Left ventricle myocardium superior (tissue), 1 donor: Measurements from ENCODE around the gene PAPSS2. TPM values are rescaled to one million over a fixed set of nuclear protein-coding genes. Genes with fewer than 3 reads are reported as not detected.

ENCODE experiments used
- ATAC-seq: fragments of 200-7000 bp; cut with Tn5 transposase; one replicate; pipeline ENCODE4 v1.9.1; 2020; ENCODE audit warnings: mild to moderate bottlenecking, moderate library complexity
- DNase-seq: peaks from one replicate; pipeline ENCODE4 v3.0.0-alpha.2; 2020
- intact Hi-C: fragments of 100-400 bp; cut with micrococcal nuclease; formaldehyde crosslinking; loops from one replicate; pipeline ENCODE4 v1.11.0; 2022
- total RNA-seq: library from RNA; stranded (reverse); fragmentation: NEBNext Ultra II Directional; extraction: Animal tissue kit (Norgen Biotek cat#: 25700); gene quantifications from one replicate; pipeline ENCODE4 v1.2.1, GENCODE V29; 2021
- donor health status: DM: no; HTN: yes; CAD: no; lungs with severe emphysema.

PAPSS2 gene
- total RNA-seq, 1 donor from 2014 or later, result 11.8 TPM

DNA sequence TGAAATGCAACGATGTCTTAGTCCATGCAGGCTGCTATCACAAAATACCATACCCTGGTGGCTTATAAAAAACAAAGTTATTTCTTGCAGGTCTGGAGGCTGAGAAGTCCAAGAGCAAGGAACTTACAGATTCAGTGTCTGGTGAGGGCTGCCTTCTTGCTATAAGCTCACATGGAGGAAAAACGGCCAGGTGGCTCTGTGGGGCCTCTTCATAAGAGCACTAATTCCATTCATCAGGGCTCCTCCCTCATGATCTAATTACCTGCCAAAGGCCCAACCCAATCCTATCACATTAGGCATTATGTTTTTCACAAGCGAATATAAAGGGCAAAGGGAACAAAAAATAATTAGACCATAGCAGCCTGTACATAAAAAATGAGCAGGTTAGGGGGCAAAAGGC is 35.4 kb downstream of the PAPSS2 start:
- intact Hi-C loops, result no loop called here
- ATAC-seq, result no peak
- no peak for DNase-seq

DNA sequence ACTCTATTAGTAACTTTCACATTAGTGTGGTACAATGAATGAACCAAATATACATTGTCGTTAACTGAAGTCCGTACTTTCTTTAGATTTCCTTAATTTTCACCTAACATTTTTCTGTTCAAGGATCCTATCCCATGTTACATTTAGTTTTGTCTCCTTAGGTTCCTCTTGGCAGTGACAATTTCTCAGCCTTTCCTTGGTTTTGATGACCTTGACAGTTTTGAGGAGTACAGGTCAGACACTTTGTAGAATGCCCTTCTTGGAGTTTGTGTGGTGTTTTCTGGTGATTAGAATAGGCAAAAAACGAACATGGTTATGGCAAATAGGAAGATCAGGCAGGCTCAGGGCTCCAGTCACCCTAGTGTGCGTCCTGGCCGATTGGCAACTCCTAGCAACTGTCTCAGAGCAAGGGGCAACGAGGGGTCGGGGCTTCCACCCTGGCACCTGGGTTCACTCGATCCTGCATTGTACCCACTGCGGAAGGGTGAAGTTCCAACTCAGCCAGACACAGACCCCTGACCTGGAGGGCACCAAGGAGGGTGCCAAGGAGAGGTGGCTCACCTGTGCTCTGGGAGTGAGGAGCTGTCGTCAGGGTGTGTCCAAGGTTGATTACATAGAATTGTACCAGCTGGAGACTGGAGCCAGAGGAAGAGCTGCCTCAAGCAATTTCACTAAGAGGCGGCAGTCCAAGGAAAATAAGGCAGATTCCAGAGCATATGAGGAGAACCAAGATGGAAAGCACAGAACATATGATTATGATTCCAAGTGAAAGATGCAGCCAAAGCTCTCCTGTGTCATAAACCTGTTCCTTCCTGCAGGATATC is 37.5 kb downstream of the PAPSS2 start:
- DNase-seq, result no peak
- no peak for ATAC-seq
- intact Hi-C loops, result no loop called here

DNA sequence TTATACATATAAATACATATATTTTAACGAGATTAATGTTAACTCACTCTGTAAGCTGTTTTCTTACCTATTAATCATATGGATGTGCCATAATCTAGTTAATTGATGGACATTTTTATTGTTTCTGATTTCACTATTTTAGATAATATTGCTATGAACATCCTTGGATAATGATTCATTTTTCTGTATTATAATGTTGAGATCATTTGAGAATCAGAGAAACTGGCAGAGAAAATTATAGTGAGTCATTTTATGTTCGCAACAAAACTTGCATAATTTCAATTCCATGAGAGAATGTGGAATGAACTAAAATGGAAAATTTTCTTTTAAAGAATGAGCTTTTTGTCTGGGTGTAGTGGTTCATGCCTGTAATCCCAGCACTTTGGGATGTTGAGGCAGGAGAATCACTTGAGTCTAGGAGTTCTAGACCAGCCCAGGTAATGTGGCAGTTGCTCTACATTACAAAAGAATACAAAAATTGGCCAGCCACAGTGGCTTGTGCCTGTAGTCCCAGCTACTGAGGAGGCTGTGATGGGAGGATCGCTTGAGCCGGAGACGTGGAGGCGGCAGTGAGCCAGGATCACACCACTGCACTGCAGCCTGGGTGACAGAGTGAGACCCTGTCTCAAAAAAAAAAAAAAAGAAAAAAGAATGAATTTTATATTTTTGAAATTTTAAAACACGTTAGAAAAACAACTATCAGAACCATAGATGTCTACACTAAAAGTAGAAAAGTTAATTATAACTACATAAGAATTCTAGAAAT is 40.5 kb downstream of the PAPSS2 start:
- ATAC-seq, result peak; percentile 41
- peak; percentile 33 for DNase-seq
- intact Hi-C loops, result no loop called here

DNA sequence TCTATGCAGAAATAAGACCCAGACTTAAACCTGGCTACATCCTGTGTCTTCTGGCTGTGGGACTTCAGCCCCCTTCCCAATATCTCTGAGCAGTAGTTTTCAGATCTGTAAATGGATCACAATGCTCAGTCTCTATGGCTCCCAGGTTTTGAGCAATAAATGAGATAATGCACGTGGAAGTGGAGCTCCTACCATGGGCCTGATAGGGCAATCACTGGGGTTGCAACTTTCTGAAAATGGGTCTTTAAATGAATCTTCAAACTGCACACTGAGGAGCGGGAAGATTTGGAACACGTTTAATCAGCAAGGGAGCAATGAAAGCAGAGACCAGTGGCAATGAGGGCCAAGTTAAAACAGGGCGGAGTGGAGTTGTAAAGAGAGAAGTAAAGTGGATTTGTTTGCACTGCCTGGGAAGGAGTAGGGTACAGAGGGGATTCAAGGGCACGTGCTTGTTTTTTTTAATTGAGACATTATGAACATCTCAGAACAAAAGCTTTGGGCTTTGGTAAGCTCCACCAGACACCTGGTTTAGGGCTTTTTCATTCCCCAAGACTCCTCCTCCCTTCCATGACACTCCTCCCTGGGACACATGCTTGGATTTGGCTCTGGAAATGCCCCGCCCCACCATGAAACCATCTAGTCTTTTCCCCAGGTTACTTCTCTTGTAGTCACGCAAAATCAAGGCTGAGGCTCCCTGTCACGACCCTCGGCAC is 42.7 kb downstream of the PAPSS2 start:
- intact Hi-C loops, result no loop called here
- no peak for DNase-seq
- ATAC-seq, result no peak

DNA sequence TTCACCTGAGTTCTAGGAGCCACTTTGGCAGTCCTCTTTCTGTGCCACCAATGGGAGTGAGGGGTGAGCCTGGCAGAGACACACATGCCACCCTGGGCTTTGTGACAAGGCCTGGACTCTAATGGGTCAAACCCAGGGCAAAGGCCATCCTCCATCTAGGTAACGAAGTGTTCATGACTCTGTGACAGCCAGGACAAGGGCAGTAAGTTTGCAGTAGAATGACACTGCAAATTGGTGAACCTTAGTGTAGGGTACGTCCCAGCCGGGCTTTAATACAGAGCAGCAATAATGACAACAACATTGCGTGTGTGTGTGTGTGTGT is 43.3 kb downstream of the PAPSS2 start:
- intact Hi-C loops, result no loop called here
- no peak for DNase-seq
- ATAC-seq, result no peak

DNA sequence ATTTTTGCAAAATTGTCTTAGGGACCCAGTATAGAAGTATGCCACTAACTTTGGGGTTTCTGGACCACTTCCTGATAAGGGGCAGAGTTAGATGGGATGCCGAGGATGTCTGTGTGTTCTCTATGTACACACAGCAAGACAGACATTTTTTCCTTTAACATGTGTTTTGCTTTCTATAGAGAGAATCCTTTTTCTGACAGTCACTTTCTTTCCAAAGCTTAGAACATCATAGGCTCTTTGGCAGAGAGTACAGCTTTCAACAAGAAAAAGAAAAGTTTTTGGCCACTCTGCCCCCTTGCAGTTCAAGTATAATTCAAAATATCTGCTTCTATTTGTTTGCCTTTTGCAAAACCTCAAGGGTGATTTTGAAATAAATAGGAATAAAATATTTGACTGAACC is 44.1 kb downstream of the PAPSS2 start:
- intact Hi-C loops, result no loop called here
- ATAC-seq, result no peak

DNA sequence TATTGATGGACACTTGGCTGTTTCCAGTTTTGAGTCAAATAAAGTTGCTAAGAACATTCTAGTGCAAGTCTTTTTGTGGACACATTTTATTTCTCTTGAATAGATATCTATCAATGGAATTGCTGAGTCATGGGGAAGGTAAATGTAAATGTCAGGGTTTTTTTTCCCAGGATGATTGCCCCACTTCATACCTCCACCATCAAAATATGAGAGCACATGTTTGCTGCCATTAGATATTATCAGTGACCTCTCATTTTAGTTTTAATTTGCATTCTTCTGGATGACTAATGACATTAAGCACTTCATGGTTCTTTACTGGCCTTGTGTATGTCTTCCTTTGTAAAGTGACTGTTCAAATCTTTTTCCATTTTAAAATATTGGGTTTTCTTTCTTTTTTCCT is 45.7 kb downstream of the PAPSS2 start:
- intact Hi-C loops, result no loop called here
- DNase-seq (no peak), ATAC-seq (no peak)

More for the DNA sequence above, 44.1 kb downstream of the PAPSS2 start:
- no peak for DNase-seq

DNA sequence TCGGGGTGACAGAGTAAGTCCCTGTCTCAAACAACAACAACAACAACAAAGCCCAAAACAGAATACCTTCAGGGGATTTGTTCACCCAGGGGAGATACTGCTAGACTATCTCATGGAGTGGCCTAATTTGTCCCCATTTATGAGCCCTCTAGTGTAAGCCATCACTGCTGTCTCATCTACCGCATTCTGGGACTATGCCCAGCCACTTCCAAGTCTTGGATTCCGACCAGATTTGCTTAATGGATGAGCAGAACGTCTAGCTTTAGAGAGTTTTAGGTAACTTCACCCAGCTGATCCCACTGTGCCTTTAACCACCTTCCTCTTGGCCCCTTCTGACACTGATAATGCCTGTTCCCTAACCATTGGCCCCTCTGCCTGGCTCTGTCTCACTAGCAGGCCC is 47.1 kb downstream of the PAPSS2 start:
- ATAC-seq, result no peak
- no peak for DNase-seq
- intact Hi-C loops, result no loop called here

DNA sequence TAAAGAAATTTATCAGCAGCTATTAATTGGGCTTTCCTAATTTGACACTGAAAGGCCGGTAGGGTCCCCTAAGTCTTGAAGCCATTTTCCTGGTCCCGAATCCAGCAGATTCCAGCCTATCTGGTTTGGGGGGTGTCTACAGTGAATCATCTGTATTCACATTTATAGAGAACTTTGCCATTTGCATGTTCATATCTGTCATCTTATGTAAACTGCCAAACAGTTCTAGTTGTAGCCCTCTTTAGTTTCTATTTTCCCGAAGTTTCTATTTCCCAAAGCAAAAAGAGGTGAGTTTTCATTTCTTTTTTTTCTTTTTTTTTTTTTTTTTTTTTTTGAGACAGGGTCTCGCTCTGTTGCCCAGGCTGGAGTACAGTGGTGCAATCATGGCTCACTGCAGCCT is 47.6 kb downstream of the PAPSS2 start:
- no peak for DNase-seq
- intact Hi-C loops, result no loop called here
- ATAC-seq, result no peak

DNA sequence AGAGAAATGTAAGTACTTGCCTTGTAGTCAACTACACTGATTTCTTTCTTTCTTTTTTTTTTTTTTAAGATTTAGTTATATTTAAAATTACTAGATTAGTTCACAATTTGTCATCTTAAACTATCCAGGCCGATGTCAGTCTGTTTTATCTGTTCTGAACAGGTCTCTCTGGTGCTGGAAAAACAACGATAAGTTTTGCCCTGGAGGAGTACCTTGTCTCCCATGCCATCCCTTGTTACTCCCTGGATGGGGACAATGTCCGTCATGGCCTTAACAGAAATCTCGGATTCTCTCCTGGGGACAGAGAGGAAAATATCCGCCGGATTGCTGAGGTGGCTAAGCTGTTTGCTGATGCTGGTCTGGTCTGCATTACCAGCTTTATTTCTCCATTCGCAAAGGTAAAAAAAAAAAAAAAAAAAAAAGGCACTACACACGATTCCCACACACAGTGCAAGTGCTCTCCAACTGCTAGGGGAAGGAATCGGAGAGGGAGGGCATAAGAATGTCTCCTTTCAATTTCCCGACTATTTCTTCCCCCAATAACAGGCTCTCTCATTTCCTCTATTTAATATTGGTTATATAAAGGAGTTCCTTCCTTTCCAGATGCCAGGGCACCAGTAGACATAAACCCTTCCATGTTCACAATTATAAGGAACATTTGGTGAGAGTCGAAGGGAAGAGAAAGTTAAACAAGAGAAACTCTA is 53.4 kb downstream of the PAPSS2 start:
- no peak for ATAC-seq
- DNase-seq, result no peak
- intact Hi-C loops, result no loop called here

DNA sequence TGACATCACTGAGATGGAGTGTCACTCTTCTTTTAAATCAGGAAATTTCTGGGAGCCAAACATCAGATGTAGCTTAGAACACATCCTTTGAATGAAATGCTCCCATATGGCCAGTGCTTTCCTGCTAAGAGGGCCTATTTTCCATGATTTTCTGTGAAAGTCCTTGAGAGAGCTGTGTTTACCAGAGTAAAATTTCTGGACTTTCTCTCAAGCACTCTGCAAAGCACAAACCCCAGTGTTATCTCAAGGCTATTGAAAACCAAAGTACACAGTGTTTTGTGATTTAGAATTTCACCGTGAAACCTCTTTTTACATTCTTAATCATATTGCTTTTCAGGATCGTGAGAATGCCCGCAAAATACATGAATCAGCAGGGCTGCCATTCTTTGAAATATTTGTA is 54.0 kb downstream of the PAPSS2 start:
- no peak for ATAC-seq
- intact Hi-C loops, result no loop called here
- no peak for DNase-seq

DNA sequence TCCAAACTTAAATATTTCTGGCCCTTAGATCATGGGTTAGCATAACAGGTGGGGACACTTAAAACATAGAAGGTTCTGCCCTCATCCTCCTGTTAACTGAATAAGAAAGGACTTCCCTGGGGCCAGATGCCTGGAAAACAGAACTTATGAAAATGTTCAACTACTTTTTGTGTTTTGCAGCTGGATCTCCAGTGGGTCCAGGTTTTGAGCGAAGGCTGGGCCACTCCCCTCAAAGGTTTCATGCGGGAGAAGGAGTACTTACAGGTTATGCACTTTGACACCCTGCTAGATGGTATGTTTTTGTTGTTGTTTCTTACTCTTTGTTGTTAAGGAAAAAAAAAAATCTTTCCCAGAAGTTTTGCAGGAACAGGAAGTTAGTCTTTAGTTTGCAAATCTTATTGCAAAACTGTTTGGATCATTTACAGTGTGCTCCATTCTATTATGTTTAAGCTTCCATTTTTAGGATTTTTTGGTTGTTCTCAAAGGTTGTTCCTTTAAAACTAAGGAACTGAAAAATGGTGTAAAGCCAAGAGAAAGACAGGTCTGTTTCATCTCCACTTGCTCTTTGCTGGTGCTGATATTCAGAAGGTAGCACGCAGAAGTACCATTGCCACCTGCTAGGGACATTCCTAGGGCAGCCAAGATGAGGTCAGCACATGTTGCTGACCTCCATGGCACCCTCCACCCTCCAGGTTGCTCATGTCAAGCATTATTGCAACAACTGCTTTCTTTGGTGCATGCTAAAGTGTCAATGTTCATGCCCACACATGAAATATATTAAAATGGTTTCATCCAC is 56.1 kb downstream of the PAPSS2 start:
- DNase-seq (no peak), ATAC-seq (peak; percentile 48)
- intact Hi-C loops, result no loop called here

DNA sequence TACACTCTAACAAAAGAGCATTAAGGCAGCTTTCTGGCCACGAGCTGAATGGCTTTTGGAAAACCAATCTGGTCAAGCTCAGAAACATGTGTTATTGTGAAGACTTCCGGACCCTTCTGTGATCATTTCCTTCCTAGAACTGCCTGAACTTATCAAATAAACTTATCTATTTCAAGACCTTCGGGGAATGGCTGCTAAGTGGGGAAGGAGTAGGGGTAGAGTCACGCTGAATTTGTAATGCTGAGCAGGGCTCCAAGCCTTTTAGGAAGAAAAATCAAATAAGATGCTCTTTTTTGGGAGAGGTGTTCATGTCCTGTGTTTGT is 56.6 kb downstream of the PAPSS2 start:
- peak; percentile 28 for ATAC-seq
- intact Hi-C loops, result no loop called here
- no peak for DNase-seq

DNA sequence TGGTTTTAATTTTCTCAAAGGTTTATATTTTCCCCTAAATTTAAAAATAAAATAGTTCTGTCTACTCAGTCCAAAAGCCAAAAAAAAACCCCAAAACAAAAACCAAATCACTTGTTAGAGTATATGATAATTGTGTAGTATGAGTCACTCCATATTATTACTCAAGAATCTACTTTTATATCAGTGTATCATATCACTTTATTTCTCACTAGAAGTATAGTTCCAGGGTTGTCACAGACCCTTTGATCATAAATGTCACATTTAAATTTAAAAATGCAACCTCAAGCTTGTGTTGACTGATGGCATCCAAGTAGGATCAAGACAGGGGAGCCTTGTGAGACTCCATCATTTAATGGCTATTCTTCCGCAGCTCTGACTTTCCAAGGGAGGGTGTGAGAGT is 61.0 kb downstream of the PAPSS2 start:
- intact Hi-C loops, result no loop called here
- DNase-seq (no peak), ATAC-seq (no peak)

DNA sequence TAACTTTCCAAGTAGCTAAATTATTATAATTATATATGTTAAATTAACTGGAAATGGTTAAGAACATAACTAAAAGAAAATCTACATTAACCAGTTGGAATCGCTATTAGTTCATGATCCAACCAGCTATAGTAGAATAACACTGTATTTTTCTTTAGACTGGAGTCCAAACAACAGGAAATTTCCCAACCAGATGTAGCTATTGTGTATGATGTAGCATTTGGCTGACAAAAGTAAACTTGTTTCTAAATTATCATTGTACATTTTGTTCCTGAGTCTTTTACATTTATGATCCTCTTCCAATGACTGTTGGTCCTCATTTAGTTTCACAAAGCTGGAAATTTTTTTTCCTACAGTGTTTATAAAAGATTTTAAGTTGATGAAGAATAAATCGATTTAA is 62.1 kb downstream of the PAPSS2 start:
- no peak for DNase-seq
- intact Hi-C loops, result no loop called here
- ATAC-seq, result no peak

DNA sequence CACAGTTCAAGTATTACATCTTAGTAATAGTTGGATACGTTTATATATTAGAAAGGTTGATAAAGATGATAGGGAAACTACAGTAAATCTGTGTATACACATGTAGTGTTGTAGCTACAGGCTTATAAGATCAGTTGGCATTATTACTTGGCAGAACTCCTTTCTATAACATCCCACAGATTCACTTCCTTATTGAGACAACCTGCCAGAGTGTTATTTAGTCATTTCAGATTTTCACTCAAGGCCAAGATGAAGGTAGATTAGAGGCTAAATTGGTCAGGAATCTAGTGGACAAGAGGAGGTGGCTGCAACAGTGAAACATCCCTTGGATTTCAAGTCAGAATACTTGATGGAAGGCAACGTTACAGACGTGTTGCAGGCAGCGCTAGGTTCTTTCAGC is 63.0 kb downstream of the PAPSS2 start:
- intact Hi-C loops, result no loop called here
- ATAC-seq (no peak), DNase-seq (no peak)

DNA sequence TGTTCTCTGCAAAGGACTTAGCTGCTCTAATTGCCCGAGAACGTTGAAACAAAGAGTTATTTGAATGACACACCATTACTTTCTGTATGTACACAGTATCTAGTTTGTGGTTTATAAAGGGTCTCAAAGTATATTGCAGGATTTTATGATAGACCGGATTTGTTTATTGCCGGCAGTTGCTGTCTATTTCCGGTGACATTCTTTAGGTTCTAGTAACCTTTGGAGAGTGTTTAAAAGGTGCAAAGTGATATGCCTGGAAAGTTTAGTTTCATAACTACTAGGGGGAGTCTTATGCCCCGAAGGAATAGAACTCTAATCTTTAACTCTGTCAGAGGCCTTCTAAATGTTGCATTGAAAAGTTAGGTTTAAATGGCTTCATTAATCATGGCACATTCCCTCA is 63.8 kb downstream of the PAPSS2 start:
- intact Hi-C loops, result no loop called here
- DNase-seq (no peak), ATAC-seq (no peak)

DNA sequence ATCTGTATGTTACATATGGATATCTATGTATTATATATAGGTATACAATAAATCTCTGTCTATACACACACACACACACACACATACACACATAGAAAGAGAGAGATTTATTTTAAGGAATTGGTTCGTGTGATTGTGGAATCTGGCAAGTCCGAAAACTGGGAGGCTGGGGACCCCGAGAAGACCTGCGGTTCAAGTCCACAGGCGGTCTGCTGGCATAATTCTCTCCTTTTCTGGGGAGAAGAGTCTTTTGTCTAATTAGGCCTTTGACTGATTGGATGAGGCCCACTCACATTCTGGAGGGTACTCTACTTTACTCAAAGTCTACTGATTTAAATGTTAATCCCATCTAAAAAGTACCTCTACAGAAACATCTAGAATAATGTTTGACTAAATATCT is 65.1 kb downstream of the PAPSS2 start:
- DNase-seq (no peak), ATAC-seq (no peak)
- intact Hi-C loops, result no loop called here

DNA sequence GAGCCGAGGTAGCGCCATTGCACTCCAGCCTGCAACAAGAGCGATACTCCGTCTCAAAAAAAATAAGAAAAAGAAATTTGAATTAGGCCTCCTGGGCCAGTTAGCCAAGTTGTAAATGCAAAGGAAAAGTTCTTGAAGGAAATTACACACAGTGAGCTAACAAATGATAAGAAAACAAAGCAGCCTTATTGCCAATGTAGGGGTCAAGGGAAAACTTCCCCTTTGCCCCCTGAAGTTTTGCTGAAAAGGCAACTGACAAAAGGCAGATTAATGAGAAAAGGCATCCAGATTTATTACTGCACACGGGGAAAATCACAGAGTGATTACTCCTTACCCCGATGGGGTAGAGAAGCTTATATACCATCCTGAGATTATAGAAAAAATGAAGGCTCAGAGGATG is 70.3 kb downstream of the PAPSS2 start:
- DNase-seq, result no peak
- intact Hi-C loops, result no loop called here
- no peak for ATAC-seq
